ENCODE measurements around the gene ITGB5.

- TF ChIP-seq TAF1 (IDR thresholded peaks at IDR 0.05; ENCODE audit: low read depth, low read length) (no peak), POLR2A (IDR thresholded peaks at IDR 0.05; ENCODE audit: low read depth, low read length) (no peak)
Measured at GRCh38 chr3:124850212-124850611, 37.0 kb downstream of the ITGB5 start.
